Caco-2 (cell line): ENCODE results near the gene TEX54. TPM values are rescaled to one million over a fixed set of nuclear protein-coding genes. Genes with fewer than 3 reads are reported as not detected.

Experiments used
- BruUV-seq: library from RNA; stranded (reverse); fragments of 400-500 nt; replicated peaks from 2 replicates; lab custom pipeline; 2021; lab: Mats Ljungman, UMichigan
- CTCF ChIA-PET: fragments of 300-600 bp; sonication (Branson Sonifier 250); formaldehyde crosslinking; loops from one replicate; lab custom pipeline; 2022; ENCODE audit warnings: antibody characterized with exemption; lab: Charles Lee
- POLR2A ChIA-PET: fragments of 300-600 bp; sonication (Branson Sonifier 250); formaldehyde crosslinking; loops from one replicate; lab custom pipeline; 2022; ENCODE audit warnings: antibody characterized with exemption; lab: Charles Lee
- DNase-seq, 2 experiments: peaks; one replicate each; pipeline versions ENCODE4 v3.0.0 to v3.0.0-alpha.2; 2020 to 2022
- H3K27me3 ChIP-seq: replicated peaks from 2 replicates; pipeline ENCODE4 v1.6.0; 2011; ENCODE audit warnings: low read length; ENCODE audit not compliant: control insufficient read depth, insufficient read depth
- H3K36me3 ChIP-seq: 2 replicates; pipeline ENCODE4 v1.5.1; 2011; ENCODE audit warnings: low read length; ENCODE audit not compliant: control insufficient read depth, insufficient read depth
- H3K4me1 ChIP-seq: fragments of 250-450 bp; sonication (Bioruptor Pico); 2 replicates; pipeline ENCODE4 v1.5.1; 2020; ENCODE audit warnings: mild to moderate bottlenecking
- H3K4me3 ChIP-seq: 2 replicates; pipeline ENCODE4 v1.5.1; 2011; ENCODE audit warnings: low read depth, mild to moderate bottlenecking, control low read depth, low read length
- H3K9me3 ChIP-seq: fragments of 250-450 bp; sonication (Bioruptor Pico); 2 replicates; pipeline ENCODE4 v1.5.1; 2020; ENCODE audit warnings: mild to moderate bottlenecking, moderate library complexity
- H3K27ac Mint-ChIP-seq: one replicate; pipeline ENCODE4 v1.8.0; 2022; ENCODE audit warnings: mixed read lengths; ENCODE audit not compliant: unreplicated experiment
- H3K27me3 Mint-ChIP-seq: one replicate; pipeline ENCODE4 v1.8.0; 2022; ENCODE audit warnings: mixed read lengths; ENCODE audit not compliant: insufficient read depth, unreplicated experiment
- H3K36me3 Mint-ChIP-seq: one replicate; pipeline ENCODE4 v1.8.0; 2022; ENCODE audit warnings: mild to moderate bottlenecking, mixed read lengths; ENCODE audit not compliant: insufficient read depth, unreplicated experiment
- H3K4me1 Mint-ChIP-seq: one replicate; pipeline ENCODE4 v1.8.0; 2022; ENCODE audit warnings: low read depth, mixed read lengths; ENCODE audit not compliant: unreplicated experiment
- H3K4me3 Mint-ChIP-seq: one replicate; pipeline ENCODE4 v1.8.0; 2022; ENCODE audit warnings: mild to moderate bottlenecking, moderate library complexity, mixed read lengths; ENCODE audit not compliant: unreplicated experiment
- H3K9me3 Mint-ChIP-seq: one replicate; pipeline ENCODE4 v1.8.0; 2022; ENCODE audit warnings: mixed read lengths; ENCODE audit not compliant: unreplicated experiment
- CTCF ChIP-seq, 2 experiments: fragments of 200-600 bp in 1 of 2; IDR thresholded peaks; 1 replicate in 1 of 2; 2 replicates in 1 of 2; pipeline versions ENCODE4 v1.5.1 to v1.8.0; 2011 to 2022; ENCODE audit warnings: antibody characterized with exemption in 1 of 2, control low read depth in 1 of 2, inconsistent platforms in 1 of 2, low read depth in 1 of 2, low read length in 1 of 2, mild to moderate bottlenecking in 1 of 2, moderate library complexity in 1 of 2; ENCODE audit not compliant: insufficient read depth in 1 of 2, severe bottlenecking in 1 of 2, unreplicated experiment in 1 of 2
- intact Hi-C: fragments of 100-400 bp; cut with micrococcal nuclease; formaldehyde crosslinking; loops from one replicate; pipeline ENCODE4 v1.10.0; 2022; ENCODE audit not compliant: unreplicated experiment
- total RNA-seq: library from RNA; stranded (reverse); gene quantifications from 2 replicates; pipeline ENCODE4 v1.2.3, GENCODE V29; 2022

The TEX54 gene
- total RNA-seq, 1 experiment from 2014 or later: 0.95 TPM

- H3K9me3 ChIP-seq: no peaks in the 10 kb centered on the region
- BruUV-seq: TSS peak; percentile 0
Observed at GRCh38 chr11:62839050-62839945, 6.7 kb upstream of the TEX54 start, which contains the start of gene WDR74. TSS of gene WDR74 (minus strand) at chr11:62839590. CDS start at chr11:62839570, 20 bp downstream.

GRCh38 chr11:62835336-62835735, 2.7 kb upstream of the TEX54 start:
- peaks cover 70% of the 10 kb centered on the region for H3K36me3 Mint-ChIP-seq
- DNase-seq: no peak
- H3K4me3 Mint-ChIP-seq: no peak overlapping the region
- intact Hi-C loops: no loop called here
- Histone ChIP-seq H3K27me3 (no peaks in the 10 kb centered on the region), H3K4me1 (no peaks in the 10 kb centered on the region), H3K4me3 (no peak overlapping the region), H3K36me3 (peaks cover 10% of the 10 kb centered on the region; the same call in 1 of the 2 replicates), H3K9me3 (no peaks in the 10 kb centered on the region)
- H3K27ac Mint-ChIP-seq: no peak overlapping the region
- TF ChIP-seq CTCF (IDR thresholded peaks at IDR 0.05; ENCODE audit: insufficient read depth in 1 of 2, low read depth in 1 of 2, low read length in 1 of 2, severe bottlenecking in 1 of 2, unreplicated experiment in 1 of 2): no peak
- ChIA-PET POLR2A (no interaction called here), CTCF (no interaction called here)
- H3K27me3 Mint-ChIP-seq: peaks cover 2% of the 10 kb centered on the region
- H3K9me3 Mint-ChIP-seq: no peaks in the 10 kb centered on the region
- H3K4me1 Mint-ChIP-seq: peaks cover 20% of the 10 kb centered on the region
- BruUV-seq: no TSS peak

More at GRCh38 chr11:62839050-62839945, 6.7 kb upstream of the TEX54 start, which contains the start of gene WDR74:
- Histone ChIP-seq H3K4me3 (peak within 1 kb of the TSS; percentile 99), H3K36me3 (peaks cover 10% of the 10 kb centered on the region; the same call in 1 of the 2 replicates), H3K4me1 (no peaks in the 10 kb centered on the region), H3K27me3 (no peaks in the 10 kb centered on the region)
- no peak for TF ChIP-seq CTCF (IDR thresholded peaks at IDR 0.05; ENCODE audit: insufficient read depth in 1 of 2, low read depth in 1 of 2, low read length in 1 of 2, severe bottlenecking in 1 of 2, unreplicated experiment in 1 of 2)
- Mint-ChIP-seq H3K27me3 (peaks cover 2% of the 10 kb centered on the region), H3K9me3 (no peaks in the 10 kb centered on the region), H3K4me3 (no peak within 1 kb of the TSS), H3K36me3 (peaks cover 47% of the 10 kb centered on the region), H3K4me1 (peaks cover 25% of the 10 kb centered on the region), H3K27ac (no peak within 1 kb of the TSS)
- peak; percentile 89 to 91 for DNase-seq
- POLR2A ChIA-PET: interaction anchor here (0.6 to 2.9 kb wide), 8 partner anchors 7 to 88 kb away, joined by 3 to 68 read pairs (median 6); partner anchors contain the start of genes STX5, TAF6L, TEX54 and ZBTB3
- intact Hi-C loops: no loop called here
- CTCF ChIA-PET: interaction anchor here (0.7 kb wide), 1 partner anchor 12 kb away, joined by 4 read pairs; no protein-coding TSS in a partner anchor
